HG02981 (cell line): Measurements from ENCODE around the gene CASTOR2.
"Not testable (repeated sequence)": the region's sequence is repeated elsewhere in the genome, so short reads cannot be mapped to it uniquely, and the experiment has no call there.

ENCODE experiments used
- ATAC-seq: cut with Tn5 transposase; IDR thresholded peaks from one replicate; pipeline ENCODE4 v1.9.1; 2021; ENCODE audit warnings: mild to moderate bottlenecking, moderate library complexity; ENCODE audit not compliant: unreplicated experiment

CASTOR2 gene

DNA sequence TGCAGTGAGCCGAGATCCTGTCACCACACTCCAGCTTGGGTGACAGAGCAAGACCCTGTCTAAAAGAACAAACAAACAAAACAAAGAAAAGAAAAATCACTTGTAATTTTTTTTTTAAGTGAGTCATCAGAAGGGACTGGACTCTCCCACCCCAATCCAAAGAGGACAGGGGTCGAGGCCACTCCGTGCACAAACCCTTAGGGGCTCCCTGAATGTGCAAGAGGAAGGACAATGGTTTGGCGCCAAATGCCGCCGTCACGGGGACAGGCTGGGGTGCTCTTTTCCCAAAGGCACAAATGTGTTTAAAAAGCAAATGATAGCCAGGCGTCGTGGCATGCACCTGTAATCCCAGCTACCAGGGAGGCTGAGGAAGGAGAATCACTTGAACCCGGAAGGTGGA is 85.3 kb downstream of the CASTOR2 start:
- ATAC-seq = no peak

DNA sequence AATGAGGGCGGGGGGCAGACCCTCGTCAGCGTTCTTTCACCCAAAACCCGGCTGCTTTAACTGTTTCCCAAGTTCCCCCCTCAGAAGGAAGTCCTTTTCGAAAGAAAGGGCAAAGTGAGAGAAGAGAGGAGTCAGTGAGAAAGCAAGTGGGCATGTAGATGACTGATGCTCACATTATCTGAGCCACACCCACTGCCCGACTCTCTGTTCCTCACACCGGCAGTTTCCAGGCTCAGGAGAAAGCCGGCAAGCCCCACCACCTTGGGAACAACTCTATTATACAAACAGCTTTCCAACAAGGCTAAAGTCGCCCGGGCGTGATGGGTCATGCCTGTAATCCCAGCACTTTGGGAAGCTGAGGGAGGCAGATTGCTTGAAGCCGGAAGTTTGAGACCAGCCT is 86.0 kb downstream of the CASTOR2 start:
- no peak for ATAC-seq

DNA sequence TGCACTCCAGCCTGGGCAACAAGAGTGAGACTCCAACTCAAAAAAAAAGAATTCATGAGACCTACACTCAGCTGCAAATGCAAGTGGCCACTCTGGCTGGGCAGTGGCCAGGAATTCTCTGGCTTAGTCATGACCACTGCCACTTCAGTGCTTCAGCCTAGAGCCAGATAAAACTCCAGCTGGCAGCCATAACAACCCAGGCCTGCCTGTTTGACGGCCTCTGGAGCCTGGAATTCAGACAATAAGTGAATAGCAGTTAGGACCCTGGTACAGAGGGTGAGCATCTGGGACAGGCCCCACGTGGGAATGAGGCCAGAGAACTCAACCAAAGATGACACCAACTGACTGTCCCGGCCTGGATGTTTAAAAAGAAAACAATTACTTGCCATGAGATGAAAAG is 90.2 kb downstream of the CASTOR2 start:
- ATAC-seq = no peak

DNA sequence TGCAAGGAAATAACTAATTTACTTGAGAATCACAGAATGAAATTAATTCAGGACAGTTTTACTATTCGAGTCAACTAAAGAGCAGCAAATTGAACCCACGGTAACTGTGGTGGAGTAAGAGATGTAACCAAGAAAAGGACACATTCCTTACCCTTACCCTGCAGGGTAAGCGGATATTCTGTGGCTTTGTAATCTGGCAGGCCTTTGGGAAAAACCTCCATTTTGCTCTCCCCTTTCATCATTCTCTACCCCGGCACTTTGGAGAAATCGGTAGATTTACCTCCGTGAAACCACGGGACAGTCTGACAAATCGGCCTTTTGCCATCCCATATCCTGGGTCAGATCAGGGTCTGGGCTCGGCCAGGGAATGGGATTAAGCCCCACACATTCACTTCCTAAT is 90.7 kb downstream of the CASTOR2 start:
- ATAC-seq = no peak

DNA sequence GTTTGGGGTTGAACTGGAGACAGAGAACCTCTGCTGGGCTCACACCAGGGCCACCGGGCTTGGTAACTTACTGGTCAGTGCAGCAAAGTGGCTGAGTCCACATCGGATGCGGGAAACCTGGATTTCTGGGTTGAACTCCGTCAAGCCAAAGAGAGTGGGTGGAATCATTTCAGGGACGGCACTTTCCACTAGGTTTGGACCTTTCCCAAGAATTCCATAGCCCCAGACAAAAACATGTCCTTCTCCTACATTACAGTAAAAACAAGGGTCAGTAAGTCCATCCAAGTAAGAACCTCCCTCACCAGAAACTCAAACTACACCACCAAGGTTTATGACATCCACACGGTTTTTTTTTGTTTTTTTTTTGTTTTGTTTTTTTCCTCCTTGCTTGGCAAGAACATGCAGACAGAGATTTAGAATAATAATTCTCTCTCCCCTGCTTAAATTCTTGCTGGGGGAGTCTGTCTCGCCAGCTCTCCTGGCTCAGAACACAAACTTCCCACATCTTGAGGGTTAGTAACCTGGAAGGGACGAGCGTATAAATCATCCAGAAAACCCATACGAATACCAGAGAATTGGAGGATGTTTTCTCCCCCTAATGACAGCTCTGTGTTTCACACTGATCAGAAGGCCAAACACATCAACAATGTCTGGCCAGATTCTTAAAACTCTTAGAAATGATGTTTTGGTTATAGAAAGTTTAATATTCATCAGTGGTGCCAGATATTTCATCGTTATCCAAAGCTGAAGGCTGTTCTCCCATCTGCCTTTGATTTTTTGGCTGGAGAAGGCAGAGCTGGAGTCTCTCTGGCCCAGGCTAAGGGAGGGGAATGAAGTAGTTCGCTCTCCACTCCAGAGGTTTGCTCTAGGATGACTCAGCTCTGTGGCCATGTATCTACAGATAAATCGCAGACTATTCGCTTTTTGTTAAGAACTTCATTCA is 91.6 kb downstream of the CASTOR2 start:
- ATAC-seq = no peak

DNA sequence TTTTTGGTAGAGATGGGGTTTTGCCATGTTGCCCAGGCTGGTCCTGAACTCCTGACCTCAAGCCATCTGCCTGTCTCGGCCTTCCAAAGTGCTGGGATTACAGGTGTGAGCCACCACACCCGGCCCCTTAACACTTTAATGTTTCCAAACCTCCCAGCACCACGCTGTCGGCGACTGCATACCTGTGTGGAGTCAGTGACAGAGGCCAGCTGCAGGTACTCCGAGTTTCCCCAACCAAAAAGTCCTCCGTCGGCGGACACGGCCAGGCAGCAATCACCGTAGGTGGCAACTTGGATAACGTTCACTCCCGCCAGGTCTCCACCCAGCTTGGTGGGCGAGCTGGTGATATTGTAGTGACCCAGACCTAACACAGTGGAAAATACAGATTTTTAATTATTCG is 93.9 kb downstream of the CASTOR2 start:
- no peak for ATAC-seq

DNA sequence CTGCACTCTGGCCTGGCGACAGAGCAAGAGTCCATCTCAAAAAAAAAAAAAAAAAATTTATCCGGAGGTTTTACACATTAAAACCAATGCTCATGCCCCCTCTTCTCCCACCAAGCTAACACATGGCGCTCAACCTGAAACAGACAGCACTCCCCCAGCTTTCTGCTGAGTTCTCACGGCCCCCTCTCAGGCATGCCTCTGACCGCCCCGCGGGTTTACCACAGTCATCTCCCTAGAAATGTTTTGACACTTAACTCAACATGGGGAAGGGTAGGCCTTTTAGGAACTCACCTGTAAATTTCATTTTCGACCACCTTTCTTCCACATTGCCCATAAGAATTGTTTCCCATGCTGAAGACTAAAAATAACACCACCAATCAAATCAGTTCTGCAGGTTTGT is 99.8 kb downstream of the CASTOR2 start:
- no peak for ATAC-seq

DNA sequence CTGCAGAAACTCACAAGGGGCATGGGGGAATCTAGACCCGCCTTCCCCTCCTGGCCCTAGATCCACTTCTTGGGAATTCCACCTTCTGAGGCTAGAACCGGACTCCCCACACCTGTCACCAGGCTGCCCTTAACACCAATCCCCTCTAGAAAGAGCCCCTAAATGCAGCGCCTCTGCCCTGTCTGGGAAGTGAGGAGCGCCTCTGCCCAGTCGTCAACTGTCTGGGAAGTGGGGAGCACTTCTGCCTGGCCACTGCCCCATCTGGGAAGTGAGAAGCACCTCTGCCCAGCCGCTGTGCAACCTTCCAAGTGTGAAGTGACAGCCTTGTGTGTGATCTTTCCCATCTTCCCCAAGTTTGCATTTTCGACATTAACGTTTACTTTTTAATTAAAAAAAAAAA is 100.3 kb downstream of the CASTOR2 start:
- no peak for ATAC-seq

DNA sequence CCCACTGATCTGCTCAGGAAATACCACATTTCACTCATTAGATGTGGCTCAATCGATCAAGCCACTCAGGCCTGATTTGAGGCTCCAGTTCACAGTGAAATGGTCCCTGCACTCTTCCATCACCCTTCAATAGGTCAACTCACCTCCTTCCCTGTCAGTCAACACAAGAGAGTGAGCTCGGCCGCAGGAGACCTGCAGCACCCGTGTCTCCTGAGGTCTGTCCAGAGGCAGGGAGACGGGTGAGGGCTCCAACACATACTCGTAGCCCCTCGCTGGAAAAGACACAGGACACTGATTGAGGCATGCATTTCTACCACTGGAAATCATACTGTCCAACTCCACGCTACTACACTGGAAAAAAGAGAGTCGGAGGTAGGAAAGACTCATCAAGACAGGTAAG is 102.0 kb downstream of the CASTOR2 start:
- no peak for ATAC-seq

DNA sequence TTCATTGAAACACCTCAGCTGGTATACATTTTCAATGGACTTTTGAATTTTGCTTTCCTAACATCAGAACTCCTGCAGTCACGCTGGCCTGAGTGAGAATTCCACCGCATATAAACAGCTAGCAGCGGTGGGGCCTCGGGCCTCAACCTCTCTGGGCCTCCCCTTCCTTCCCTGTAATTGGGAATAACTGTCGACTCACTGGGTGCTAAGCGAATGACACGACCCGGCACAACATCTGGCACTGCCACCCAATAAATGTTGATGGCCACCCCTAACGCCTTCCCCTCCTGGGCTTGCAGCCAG is 108.4 kb downstream of the CASTOR2 start:
- ATAC-seq = no peak

DNA sequence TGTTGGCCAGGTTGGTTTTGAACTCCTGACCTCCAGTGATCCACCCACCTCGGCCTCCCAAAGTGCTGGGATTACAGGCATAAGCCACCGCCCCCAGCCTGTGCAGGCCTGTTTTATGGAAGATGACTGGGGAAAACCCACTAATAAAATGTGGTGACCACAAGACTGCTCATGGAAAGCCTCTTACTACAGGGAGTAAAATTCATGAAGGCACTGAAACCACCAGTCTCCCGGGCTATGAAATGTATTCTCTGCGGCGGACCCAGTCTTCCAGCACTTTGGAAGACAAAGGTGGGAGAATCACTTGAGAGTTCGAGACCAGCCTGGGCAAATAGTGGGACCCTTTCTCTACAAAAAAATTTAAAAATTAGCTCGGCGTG is 109.7 kb downstream of the CASTOR2 start:
- not testable (repeated sequence) for ATAC-seq
